Panc1 (cell line): ENCODE data around the gene AKAP11.

Experiments
- CTCF ChIP-seq: fragments of 450-650 bp; IDR thresholded peaks from 2 replicates; pipeline ENCODE4 v1.5.1; 2017; ENCODE audit warnings: mild to moderate bottlenecking
- REST ChIP-seq, 2 experiments: IDR thresholded peaks; 2 replicates each; pipeline ENCODE4 v1.6.1; 2011 to 2012; ENCODE audit warnings: low read depth in 2 of 2, control low read depth in 1 of 2, low read length in 1 of 2, mild to moderate bottlenecking in 1 of 2, moderate library complexity in 1 of 2; ENCODE audit not compliant: insufficient read depth in 1 of 2

- TF ChIP-seq REST (IDR thresholded peaks at IDR 0.05; ENCODE audit: insufficient read depth in 1 of 2, low read depth in 2 of 2, low read length in 1 of 2) (no peak), CTCF (no peak)
These were observed 83.1 kb downstream of the AKAP11 start for GRCh38 chr13:42355092-42355485.
